AG09309 (cell line): ENCODE results near the gene EXOC2.

Source experiments
- DNase-seq: peaks from one replicate; pipeline ENCODE4 v3.0.0-alpha.2; 2010; ENCODE audit warnings: low read depth
- H3K4me3 ChIP-seq: 2 replicates; pipeline ENCODE4 v1.5.1; 2011; ENCODE audit warnings: mild to moderate bottlenecking, low read depth, low read length, moderate library complexity; ENCODE audit not compliant: control insufficient read depth
- TF ChIP-seq, protein P1 (sequence below): IDR thresholded peaks from 2 replicates; pipeline ENCODE4 v1.5.1; 2011; ENCODE audit warnings: mild to moderate bottlenecking, low read depth, low read length, inconsistent platforms; ENCODE audit not compliant: insufficient read depth, control insufficient read depth; ENCODE audit errors: missing control alignments

EXOC2 gene

DNA sequence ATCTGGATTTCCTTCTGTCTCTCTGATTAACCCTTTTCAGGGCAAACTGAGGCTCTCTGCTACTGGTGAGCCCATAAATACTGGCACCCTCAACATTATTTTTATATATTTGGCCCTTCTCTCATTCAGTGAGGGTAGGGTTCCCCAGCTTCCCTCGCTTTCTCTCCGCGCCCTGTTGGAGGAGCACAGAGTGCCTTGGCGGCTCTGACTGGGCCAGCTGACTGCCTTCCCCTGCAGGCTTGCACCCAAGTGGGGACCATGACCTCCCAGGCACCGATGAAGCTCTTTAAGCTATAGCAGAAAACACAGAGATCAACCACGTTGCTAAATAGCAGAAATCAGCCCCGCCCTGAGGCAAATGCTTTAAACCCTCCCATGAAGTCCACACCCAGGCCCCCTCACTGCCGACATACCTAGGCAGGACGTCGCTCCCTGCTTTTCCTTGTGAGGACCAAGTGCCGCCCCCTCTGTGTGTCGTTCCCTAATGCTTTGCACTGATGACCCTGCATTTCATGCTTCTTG, 141.0 kb downstream of the EXOC2 start:
- TF ChIP-seq, protein P1, sequence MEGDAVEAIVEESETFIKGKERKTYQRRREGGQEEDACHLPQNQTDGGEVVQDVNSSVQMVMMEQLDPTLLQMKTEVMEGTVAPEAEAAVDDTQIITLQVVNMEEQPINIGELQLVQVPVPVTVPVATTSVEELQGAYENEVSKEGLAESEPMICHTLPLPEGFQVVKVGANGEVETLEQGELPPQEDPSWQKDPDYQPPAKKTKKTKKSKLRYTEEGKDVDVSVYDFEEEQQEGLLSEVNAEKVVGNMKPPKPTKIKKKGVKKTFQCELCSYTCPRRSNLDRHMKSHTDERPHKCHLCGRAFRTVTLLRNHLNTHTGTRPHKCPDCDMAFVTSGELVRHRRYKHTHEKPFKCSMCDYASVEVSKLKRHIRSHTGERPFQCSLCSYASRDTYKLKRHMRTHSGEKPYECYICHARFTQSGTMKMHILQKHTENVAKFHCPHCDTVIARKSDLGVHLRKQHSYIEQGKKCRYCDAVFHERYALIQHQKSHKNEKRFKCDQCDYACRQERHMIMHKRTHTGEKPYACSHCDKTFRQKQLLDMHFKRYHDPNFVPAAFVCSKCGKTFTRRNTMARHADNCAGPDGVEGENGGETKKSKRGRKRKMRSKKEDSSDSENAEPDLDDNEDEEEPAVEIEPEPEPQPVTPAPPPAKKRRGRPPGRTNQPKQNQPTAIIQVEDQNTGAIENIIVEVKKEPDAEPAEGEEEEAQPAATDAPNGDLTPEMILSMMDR, result no peak
- no peak for DNase-seq

DNA sequence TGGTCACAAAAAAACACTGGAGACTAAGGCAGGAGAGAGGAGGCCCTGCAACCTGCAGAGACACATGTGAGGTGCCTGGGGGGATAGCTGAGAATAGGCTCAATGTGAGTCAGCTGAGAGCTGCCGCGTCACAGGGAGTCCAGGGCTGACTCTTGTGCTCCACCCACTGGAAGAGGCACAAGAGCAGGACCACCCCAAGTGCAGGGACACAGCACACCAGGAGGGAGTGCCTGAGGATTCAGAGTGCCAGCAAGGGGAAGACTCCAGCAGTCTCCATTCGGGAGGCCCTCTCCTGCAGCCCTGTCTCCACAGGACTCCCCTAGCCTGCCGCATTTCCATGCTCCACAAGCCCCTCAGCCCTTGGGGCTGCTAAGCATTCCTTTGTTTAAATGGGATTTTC, 141.5 kb downstream of the EXOC2 start:
- no peak overlapping the region for H3K4me3 ChIP-seq
- TF ChIP-seq, protein P1, result peak; percentile 26
- DNase-seq, result no peak

More for the DNA sequence above, 141.0 kb downstream of the EXOC2 start:
- H3K4me3 ChIP-seq, result no peak overlapping the region

DNA sequence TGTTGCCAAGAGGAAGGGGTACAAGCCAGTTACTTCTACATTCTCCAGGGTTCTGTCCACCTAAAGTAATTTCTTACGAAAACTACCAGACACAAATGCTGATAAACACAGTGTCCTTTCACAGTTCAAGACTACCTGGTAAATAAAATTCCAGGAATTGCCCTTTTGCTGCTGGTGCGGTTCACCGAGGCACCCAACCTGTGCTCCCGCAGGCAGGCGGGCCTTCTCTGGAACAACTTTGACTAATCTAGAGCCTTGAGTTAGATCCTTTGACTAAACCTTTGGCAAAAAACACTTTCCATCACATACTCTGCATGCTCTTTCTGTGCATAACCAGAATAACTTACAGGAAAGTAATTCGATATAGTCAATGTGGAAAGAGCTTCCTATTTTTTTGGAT, 143.0 kb downstream of the EXOC2 start:
- H3K4me3 ChIP-seq, result no peak overlapping the region
- TF ChIP-seq, protein P1, result no peak
- DNase-seq, result no peak

DNA sequence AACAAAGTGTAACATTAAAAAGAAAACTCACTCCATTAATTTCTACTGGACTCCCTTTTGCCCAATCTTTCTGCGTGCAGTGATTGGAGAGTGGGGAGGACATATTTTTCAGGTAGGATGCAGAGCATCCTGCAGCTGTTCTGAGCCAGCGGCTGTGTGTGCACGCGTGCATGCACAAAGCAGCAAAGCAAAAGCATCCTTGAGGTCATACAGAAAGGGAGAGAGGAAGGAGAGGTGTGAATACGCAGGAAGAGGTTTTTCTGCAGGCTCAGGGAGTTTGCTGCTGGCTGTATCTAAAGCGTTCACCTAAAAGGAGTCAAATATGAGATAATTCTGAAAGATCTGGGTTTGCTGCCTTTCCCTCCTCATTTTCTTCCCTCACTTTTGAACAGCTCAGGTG, 144.4 kb downstream of the EXOC2 start:
- TF ChIP-seq, protein P1, result no peak
- no peak for DNase-seq
- H3K4me3 ChIP-seq, result no peak overlapping the region

DNA sequence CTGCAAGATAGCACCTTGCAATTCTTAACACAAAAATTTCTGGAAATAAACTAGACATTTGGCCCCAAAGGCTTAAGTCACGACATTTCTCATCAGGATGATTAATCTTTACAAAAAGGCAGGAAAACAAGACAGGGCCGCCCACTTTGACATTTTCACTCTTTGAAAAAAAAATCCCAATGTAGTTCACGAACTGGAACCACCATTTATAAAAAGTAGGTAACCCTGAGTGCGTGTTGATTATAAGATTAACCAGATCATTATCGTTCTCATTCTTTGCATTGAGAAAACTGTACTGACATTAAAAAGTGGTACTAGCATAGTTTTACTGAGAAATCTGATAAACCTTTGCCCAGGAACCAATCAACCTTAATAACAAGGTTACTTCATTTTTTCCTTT, 144.8 kb downstream of the EXOC2 start:
- TF ChIP-seq, protein P1, result no peak
- DNase-seq, result no peak
- no peak overlapping the region for H3K4me3 ChIP-seq

DNA sequence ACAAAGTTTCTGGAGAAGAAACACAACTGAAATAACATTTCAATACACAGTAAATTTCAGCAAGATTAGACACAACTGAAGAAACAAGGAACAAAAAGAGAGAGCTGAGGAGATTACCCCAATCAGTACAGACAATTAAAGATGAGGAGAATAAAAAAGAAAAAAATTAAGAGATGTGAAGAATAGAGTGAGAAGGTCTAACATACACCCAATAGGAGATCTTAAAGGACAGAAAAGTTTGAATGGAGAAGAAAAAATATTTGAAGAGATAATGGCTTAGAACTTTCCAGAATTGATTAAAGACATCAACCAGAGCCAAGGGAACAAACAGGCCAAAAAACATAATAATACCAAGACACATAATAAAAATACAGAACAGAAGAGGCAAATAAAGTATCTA, 152.4 kb downstream of the EXOC2 start:
- H3K4me3 ChIP-seq, result no peak overlapping the region
- TF ChIP-seq, protein P1, result no peak
- DNase-seq, result no peak

DNA sequence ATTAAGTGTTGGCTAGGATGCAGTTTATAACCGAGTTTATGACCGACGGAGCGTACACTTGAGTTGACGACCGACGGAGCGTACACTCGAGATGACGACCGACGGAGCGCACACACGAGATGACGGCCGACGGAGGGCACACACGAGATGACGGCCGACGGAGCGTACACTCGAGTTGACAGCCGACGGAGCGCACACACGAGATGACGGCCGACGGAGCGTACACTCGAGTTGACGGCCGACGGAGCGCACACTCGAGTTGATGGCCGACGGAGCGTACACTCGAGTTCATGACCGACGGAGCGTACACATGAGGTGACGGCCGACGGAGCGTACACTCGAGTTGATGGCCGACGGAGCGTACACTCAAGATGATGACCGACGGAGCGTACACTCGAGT, 155.8 kb downstream of the EXOC2 start:
- TF ChIP-seq, protein P1, result no peak
- no peak for DNase-seq
- H3K4me3 ChIP-seq, result no peak overlapping the region
